ENCODE data around the gene CCDC187. TPM values are rescaled to one million over a fixed set of nuclear protein-coding genes. Genes with fewer than 3 reads are reported as not detected.

Gene CCDC187
- total RNA-seq, 2 donors from 2014 or later = 0.04 to 0.09 TPM

GRCh38 chr9:136295542-136296433 lies 8.1 kb downstream of the CCDC187 start:
- no peaks in the 10 kb centered on the region for H3K27me3 ChIP-seq (ENCODE audit: control insufficient read depth, insufficient read depth, low read length, poor library complexity, severe bottlenecking)
- no peak overlapping the region for H3K4me3 ChIP-seq (ENCODE audit: low read length)
- H3K4me1 ChIP-seq (ENCODE audit: control insufficient read depth, insufficient read depth, low read length) = no peaks in the 10 kb centered on the region
- H3K9me3 ChIP-seq (ENCODE audit: control insufficient read depth, low read length) = peaks cover 4% of the 10 kb centered on the region
- Mint-ChIP-seq H3K4me1 (no peaks in the 10 kb centered on the region), H3K4me3 (no peak overlapping the region), H3K9me3 (no peaks in the 10 kb centered on the region), H3K36me3 (ENCODE audit: low read depth) (no peaks in the 10 kb centered on the region), H3K27ac (no peak overlapping the region), H3K27me3 (ENCODE audit: insufficient read depth) (no peaks in the 10 kb centered on the region)
- H3K36me3 ChIP-seq (ENCODE audit: control insufficient read depth, insufficient read depth, low read length) = no peaks in the 10 kb centered on the region
- no peak for TF ChIP-seq CTCF (conservative IDR thresholded peaks at IDR 0.05)
- no peak for DNase-seq
- H3K27ac ChIP-seq (ENCODE audit: low read depth, low read length) = no peak overlapping the region
- 89 to 90% methylated on average over 30 to 36 of the region's 37 CpGs for WGBS, 2 experiments (ENCODE audit: insufficient coverage in 1 of 2, insufficient read length in 1 of 2)
- H3K9ac ChIP-seq (ENCODE audit: extremely low read depth, low read length, poor library complexity, severe bottlenecking) = no peak overlapping the region

GRCh38 chr9:136295055-136295454 lies 8.8 kb downstream of the CCDC187 start:
- no peaks in the 10 kb centered on the region for H3K36me3 ChIP-seq (ENCODE audit: control insufficient read depth, insufficient read depth, low read length)
- H3K27me3 ChIP-seq (ENCODE audit: control insufficient read depth, insufficient read depth, low read length, poor library complexity, severe bottlenecking) = no peaks in the 10 kb centered on the region
- H3K36me3 Mint-ChIP-seq (ENCODE audit: low read depth) = no peaks in the 10 kb centered on the region
- WGBS, 2 experiments (ENCODE audit: insufficient coverage in 1 of 2, insufficient read length in 1 of 2) = 94 to 97% methylated on average over 9 to 16 of the region's 16 CpGs
- no peaks in the 10 kb centered on the region for H3K4me1 ChIP-seq (ENCODE audit: control insufficient read depth, insufficient read depth, low read length)
- no peak overlapping the region for H3K4me3 ChIP-seq (ENCODE audit: low read length)
- no peaks in the 10 kb centered on the region for H3K27me3 Mint-ChIP-seq (ENCODE audit: insufficient read depth)
- H3K9me3 Mint-ChIP-seq = no peaks in the 10 kb centered on the region
- peaks cover 4% of the 10 kb centered on the region for H3K9me3 ChIP-seq (ENCODE audit: control insufficient read depth, low read length)
- TF ChIP-seq CTCF (conservative IDR thresholded peaks at IDR 0.05) = no peak
- no peak overlapping the region for H3K27ac ChIP-seq (ENCODE audit: low read depth, low read length)
- H3K27ac Mint-ChIP-seq = no peak overlapping the region
- no peaks in the 10 kb centered on the region for H3K4me1 Mint-ChIP-seq
- H3K9ac ChIP-seq (ENCODE audit: extremely low read depth, low read length, poor library complexity, severe bottlenecking) = no peak overlapping the region
- DNase-seq = no peak
- H3K4me3 Mint-ChIP-seq = no peak overlapping the region

- H3K27ac ChIP-seq (ENCODE audit: low read depth, low read length) = no peak overlapping the region
- no peaks in the 10 kb centered on the region for H3K9me3 Mint-ChIP-seq
- H3K4me1 Mint-ChIP-seq = no peaks in the 10 kb centered on the region
- no peaks in the 10 kb centered on the region for H3K4me1 ChIP-seq (ENCODE audit: control insufficient read depth, insufficient read depth, low read length)
- no peak overlapping the region for H3K4me3 Mint-ChIP-seq
- no peaks in the 10 kb centered on the region for H3K36me3 ChIP-seq (ENCODE audit: control insufficient read depth, insufficient read depth, low read length)
- peaks cover 4% of the 10 kb centered on the region for H3K9me3 ChIP-seq (ENCODE audit: control insufficient read depth, low read length)
- WGBS, 2 experiments (ENCODE audit: insufficient coverage in 1 of 2, insufficient read length in 1 of 2) = 92 to 96% methylated on average over 2 to 5 of the region's 5 CpGs
- DNase-seq = no peak
- no peaks in the 10 kb centered on the region for H3K27me3 Mint-ChIP-seq (ENCODE audit: insufficient read depth)
- no peak overlapping the region for H3K4me3 ChIP-seq (ENCODE audit: low read length)
- no peaks in the 10 kb centered on the region for H3K27me3 ChIP-seq (ENCODE audit: control insufficient read depth, insufficient read depth, low read length, poor library complexity, severe bottlenecking)
- no peak overlapping the region for H3K9ac ChIP-seq (ENCODE audit: extremely low read depth, low read length, poor library complexity, severe bottlenecking)
- no peaks in the 10 kb centered on the region for H3K36me3 Mint-ChIP-seq (ENCODE audit: low read depth)
- H3K27ac Mint-ChIP-seq = no peak overlapping the region
- TF ChIP-seq CTCF (conservative IDR thresholded peaks at IDR 0.05) = no peak
Observed at GRCh38 chr9:136294437-136294836, 9.5 kb downstream of the CCDC187 start.

Data from endodermal cell (in vitro differentiated cells).